Measurements from ENCODE around the gene FOS.
A peak's percentile ranks its signal among the peaks of the same experiment; 100 is the strongest.

The FOS gene

DNA sequence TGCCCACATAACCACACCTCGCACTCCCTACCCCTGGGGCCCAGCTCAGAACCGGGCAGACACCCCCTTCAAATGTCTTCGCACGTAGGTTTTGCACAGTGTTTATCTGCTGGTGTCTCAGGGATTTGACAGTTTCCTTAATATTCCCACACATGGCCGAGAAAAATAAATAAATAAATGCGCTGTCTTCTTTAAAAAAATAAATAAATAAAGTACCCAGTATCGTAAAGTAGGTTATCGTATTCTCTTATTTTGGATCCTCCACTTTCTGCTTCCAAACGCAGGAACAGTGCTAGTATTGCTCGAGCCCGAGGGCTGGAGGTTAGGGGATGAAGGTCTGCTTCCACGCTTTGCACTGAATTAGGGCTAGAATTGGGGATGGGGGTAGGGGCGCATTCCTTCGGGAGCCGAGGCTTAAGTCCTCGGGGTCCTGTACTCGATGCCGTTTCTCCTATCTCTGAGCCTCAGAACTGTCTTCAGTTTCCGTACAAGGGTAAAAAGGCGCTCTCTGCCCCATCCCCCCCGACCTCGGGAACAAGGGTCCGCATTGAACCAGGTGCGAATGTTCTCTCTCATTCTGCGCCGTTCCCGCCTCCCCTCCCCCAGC lies 710 bp upstream of the FOS start:
- no peak for DNase-seq

DNA sequence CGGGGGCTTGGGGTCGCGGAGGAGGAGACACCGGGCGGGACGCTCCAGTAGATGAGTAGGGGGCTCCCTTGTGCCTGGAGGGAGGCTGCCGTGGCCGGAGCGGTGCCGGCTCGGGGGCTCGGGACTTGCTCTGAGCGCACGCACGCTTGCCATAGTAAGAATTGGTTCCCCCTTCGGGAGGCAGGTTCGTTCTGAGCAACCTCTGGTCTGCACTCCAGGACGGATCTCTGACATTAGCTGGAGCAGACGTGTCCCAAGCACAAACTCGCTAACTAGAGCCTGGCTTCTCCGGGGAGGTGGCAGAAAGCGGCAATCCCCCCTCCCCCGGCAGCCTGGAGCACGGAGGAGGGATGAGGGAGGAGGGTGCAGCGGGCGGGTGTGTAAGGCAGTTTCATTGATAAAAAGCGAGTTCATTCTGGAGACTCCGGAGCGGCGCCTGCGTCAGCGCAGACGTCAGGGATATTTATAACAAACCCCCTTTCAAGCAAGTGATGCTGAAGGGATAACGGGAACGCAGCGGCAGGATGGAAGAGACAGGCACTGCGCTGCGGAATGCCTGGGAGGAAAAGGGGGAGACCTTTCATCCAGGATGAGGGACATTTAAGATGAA lies 630 bp downstream of the FOS start:
- DNase-seq, result peak; percentile 63

DNA sequence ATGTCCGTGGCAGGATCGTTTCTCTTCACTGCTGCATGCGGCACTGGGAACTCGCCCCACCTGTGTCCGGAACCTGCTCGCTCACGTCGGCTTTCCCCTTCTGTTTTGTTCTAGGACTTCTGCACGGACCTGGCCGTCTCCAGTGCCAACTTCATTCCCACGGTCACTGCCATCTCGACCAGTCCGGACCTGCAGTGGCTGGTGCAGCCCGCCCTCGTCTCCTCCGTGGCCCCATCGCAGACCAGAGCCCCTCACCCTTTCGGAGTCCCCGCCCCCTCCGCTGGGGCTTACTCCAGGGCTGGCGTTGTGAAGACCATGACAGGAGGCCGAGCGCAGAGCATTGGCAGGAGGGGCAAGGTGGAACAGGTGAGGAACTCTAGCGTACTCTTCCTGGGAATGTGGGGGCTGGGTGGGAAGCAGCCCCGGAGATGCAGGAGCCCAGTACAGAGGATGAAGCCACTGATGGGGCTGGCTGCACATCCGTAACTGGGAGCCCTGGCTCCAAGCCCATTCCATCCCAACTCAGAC lies 1.2 kb downstream of the FOS start:
- no peak for DNase-seq

DNA sequence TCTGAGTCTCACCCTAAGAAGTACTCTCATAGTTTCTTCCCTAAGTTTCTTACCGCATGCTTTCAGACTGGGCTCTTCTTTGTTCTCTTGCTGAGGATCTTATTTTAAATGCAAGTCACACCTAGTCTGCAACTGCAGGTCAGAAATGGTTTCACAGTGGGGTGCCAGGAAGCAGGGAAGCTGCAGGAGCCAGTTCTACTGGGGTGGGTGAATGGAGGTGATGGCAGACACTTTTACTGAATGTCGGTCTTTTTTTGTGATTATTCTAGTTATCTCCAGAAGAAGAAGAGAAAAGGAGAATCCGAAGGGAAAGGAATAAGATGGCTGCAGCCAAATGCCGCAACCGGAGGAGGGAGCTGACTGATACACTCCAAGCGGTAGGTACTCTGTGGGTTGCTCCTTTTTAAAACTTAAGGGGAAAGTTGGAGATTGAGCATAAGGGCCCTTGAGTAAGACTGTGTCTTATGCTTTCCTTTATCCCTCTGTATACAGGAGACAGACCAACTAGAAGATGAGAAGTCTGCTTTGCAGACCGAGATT lies 1.7 kb downstream of the FOS start:
- no peak for DNase-seq

GRCh38 chr14:75280831-75281653 lies 2.4 kb downstream of the FOS start:
- peak; percentile 59 for DNase-seq

- DNase-seq, result no peak
Measured at GRCh38 chr14:75281654-75282019, 3.0 kb downstream of the FOS start.

GRCh38 chr14:75282170-75282554 lies 3.5 kb downstream of the FOS start:
- DNase-seq, result peak; percentile 52

GRCh38 chr14:75282555-75283161 lies 4.0 kb downstream of the FOS start:
- DNase-seq, result peak; percentile 68

DNA sequence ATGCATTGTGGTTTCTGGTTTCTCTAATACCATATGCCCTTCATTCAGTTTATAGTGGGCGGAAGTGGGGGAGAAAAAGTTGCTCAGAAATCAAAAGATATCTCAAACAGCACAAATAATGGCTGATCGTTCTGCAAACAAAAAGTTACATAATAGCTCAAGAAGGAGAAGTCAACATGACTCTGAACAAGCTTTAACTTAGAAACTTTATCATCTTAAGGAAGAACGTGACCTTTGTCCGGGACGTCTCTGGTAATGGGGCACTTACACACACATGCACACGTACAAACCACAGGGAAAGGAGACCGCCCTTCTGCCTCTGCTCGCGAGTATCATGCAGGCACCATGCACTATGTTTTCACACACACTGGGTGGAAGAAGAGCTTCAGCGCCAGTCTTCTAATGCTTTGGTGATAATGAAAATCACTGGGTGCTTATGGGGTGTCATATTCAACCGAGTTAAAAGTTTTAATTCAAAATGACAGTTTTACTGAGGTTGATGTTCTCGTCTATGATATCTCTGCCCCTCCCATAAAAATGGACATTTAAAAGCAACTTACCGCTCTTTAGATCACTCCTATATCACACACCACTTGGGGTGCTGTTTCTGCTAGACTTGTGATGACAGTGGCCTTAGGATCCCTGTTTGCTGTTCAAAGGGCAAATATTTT lies 4.7 kb downstream of the FOS start:
- peak; percentile 75 for DNase-seq

GRCh38 chr14:75283833-75284563 lies 5.4 kb downstream of the FOS start:
- peak; percentile 67 for DNase-seq

DNA sequence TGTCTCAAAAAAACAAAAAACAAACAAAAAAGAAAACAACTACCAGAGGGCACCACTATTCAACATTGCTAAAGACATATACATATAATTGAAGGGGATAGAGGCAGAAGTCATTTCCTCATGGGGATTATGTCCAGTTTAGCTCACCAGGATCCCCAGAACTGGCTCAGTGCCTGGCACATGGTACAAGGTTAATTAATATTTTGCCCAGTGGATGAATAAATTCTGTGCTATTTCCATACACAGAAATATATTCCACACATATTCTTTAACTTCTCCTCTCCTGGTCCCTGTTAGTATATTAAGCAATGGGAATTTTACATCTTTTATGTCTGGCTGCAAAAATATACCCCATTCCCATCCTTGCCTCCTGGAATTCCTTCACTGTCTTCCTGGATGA lies 6.7 kb downstream of the FOS start:
- no peak for DNase-seq

- DNase-seq, result no peak
Measured at GRCh38 chr14:75286313-75286712, 7.7 kb downstream of the FOS start.

DNA sequence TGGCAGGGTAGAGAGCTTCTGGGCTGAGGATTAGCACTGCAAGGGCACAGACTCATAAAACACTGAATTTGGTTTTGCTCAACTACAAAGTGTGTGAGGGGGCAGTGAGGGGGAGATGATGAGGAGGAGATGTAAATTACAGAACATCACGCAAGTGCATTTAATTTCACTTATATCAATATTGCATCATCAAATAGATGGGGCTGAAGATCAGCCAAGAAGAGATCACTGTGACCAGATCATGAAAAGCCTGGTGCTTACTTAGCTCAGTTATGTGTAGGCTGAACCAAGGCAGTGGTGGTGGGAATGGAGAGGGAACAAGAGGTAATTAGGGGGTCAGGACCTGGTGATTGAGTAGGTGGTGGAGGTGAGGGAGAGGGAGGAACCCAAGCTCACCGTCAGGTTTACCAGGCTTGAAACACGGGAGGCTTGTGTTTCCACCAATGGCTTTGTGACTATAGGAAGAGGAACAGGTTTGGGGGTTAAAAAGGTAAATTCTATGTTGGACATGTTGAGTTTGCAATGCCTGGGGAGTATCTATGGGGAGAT lies 11.3 kb downstream of the FOS start:
- no peak for DNase-seq

GRCh38 chr14:75290851-75291250 lies 12.2 kb downstream of the FOS start:
- DNase-seq, result no peak

GRCh38 chr14:75291331-75291730 lies 12.7 kb downstream of the FOS start:
- DNase-seq, result no peak

DNA sequence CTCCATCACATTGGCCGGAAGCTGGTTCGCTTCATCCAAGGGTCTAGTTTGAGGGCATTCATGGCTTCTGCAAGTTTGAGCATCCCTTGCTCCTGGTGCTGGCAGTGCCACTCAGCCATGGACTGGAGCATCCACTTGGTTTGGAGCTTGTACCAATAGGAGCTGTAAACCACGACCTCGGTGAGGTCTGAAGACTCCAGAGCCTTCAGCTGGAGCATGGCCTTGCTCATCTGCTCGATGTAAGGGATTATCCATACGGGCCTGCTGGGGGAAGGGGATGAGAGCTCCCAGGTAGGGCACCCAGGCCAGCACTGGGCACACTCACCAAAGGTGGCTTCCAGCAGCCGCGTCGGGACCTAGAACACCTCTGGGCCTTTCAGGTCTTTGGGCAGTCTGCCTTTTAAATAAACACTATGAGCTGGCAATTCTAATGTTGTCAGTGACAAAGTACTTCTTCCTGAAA lies 13.5 kb downstream of the FOS start:
- no peak for DNase-seq

GRCh38 chr14:75292886-75293285 lies 14.3 kb downstream of the FOS start:
- no peak for DNase-seq

GRCh38 chr14:75293920-75294648 lies 15.5 kb downstream of the FOS start:
- peak; percentile 98 for DNase-seq

DNA sequence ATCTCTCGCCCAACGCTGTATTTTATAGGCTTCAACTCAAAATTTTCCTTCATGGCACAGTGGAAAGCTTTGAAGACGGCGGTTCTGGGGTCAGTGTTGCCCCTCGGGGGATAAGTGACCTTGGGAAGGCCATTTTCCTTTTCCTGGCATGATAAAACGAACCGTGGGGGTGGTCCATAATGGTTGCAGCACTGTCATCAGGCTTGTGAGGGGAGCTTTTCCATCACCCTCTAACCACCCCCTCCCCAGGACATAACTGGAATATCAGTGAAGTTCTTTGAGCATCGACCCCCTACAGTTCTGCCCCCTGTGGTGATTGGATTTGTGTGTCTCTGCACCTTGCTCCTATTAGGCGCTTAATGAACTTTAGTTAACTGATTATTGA lies 16.0 kb downstream of the FOS start:
- peak; percentile 64 for DNase-seq

GRCh38 chr14:75295061-75295461 lies 16.4 kb downstream of the FOS start:
- peak; percentile 69 for DNase-seq

Measured in DMS53 (cell line).